ENCODE results near the gene KANTR. TPM values are rescaled to one million over a fixed set of nuclear protein-coding genes. Genes with fewer than 3 reads are reported as not detected.

KANTR gene
- polyA plus RNA-seq, 3 donors, result 0.32 to 4.3 (median 0.44) TPM

DNA sequence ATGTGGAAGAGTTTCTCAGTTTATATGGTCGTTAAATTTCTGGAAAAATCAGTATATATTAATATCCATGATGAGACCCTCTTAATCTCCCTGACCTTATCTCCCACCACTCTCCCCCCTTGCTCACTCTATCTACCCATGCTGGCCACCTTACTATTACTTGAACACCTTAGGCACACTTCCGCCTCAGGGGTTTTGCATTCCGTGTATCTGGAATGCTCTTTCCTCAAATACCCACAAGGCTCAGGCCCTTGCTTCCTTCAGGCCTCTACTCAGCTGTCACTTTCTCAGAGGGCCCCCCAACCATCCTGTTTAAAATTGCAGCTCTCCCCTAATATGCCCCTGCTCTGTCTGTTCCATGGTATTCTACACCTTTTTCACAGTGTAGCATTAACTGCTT lies 1.9 kb downstream of the KANTR start:
- no peaks in the 10 kb centered on the region for H4K20me1 ChIP-seq (ENCODE audit: insufficient read depth, low read length)
- H3K4me2 ChIP-seq (replicated peaks; ENCODE audit: extremely low read depth, low read length, poor library complexity, severe bottlenecking), result no peak overlapping the region
- H3K36me3 Mint-ChIP-seq, result peaks cover 4 to 6% of the 10 kb centered on the region in 2 donors
- H3K79me2 ChIP-seq (ENCODE audit: insufficient read depth, low read length), result no peaks in the 10 kb centered on the region
- H3K4me3 ChIP-seq (replicated peaks in 1 of 3; ENCODE audit: low read depth in 2 of 3, low read length in 3 of 3), result no peak overlapping the region
- H3K9ac ChIP-seq (ENCODE audit: insufficient read depth, low read length, poor library complexity, severe bottlenecking), result no peak overlapping the region
- no peaks in the 10 kb centered on the region for H3K9me3 ChIP-seq (replicated peaks in 1 of 2; ENCODE audit: control insufficient read depth in 1 of 2, insufficient read depth in 1 of 2, low read length in 2 of 2)
- no peaks in the 10 kb centered on the region for H3K27me3 ChIP-seq (ENCODE audit: control insufficient read depth in 2 of 2, insufficient read depth in 2 of 2, low read length in 2 of 2)
- H3K4me1 Mint-ChIP-seq, result peaks cover 11% of the 10 kb centered on the region
- H3K9me3 Mint-ChIP-seq, result peaks cover 0 to 4% (median 0%) of the 10 kb centered on the region in 7 donors
- no peak overlapping the region for H3K27ac ChIP-seq (ENCODE audit: low read depth in 1 of 2, low read length in 2 of 2)
- peaks cover 0 to 1% of the 10 kb centered on the region in 2 donors for H3K36me3 ChIP-seq (replicated peaks in 1 of 2; ENCODE audit: control insufficient read depth in 1 of 2, insufficient read depth in 2 of 2, low read length in 2 of 2)
- no peak overlapping the region for H2AFZ ChIP-seq (ENCODE audit: insufficient read depth, low read depth, low read length, poor library complexity, severe bottlenecking)
- no peak overlapping the region for H3K27ac Mint-ChIP-seq
- H3K4me1 ChIP-seq (ENCODE audit: control insufficient read depth in 1 of 2, insufficient read depth in 2 of 2, low read length in 2 of 2), result peaks cover 9 to 14% of the 10 kb centered on the region in 2 donors
- 100% methylated on average over 2 of the region's 3 CpGs for WGBS (ENCODE audit: insufficient coverage)
- intact Hi-C loops (cut with micrococcal nuclease), result loop anchor here in 1 of 2 donors (10.0 kb wide), 1 partner anchor 129 kb away; the partner anchor contains the start of gene KDM5C
- TF ChIP-seq, protein P1, sequence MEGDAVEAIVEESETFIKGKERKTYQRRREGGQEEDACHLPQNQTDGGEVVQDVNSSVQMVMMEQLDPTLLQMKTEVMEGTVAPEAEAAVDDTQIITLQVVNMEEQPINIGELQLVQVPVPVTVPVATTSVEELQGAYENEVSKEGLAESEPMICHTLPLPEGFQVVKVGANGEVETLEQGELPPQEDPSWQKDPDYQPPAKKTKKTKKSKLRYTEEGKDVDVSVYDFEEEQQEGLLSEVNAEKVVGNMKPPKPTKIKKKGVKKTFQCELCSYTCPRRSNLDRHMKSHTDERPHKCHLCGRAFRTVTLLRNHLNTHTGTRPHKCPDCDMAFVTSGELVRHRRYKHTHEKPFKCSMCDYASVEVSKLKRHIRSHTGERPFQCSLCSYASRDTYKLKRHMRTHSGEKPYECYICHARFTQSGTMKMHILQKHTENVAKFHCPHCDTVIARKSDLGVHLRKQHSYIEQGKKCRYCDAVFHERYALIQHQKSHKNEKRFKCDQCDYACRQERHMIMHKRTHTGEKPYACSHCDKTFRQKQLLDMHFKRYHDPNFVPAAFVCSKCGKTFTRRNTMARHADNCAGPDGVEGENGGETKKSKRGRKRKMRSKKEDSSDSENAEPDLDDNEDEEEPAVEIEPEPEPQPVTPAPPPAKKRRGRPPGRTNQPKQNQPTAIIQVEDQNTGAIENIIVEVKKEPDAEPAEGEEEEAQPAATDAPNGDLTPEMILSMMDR (IDR thresholded peaks at IDR 0.05), result no peak
- no peak for DNase-seq
- peaks cover 1 to 15% (median 2%) of the 10 kb centered on the region in 3 donors for H3K27me3 Mint-ChIP-seq (ENCODE audit: low read depth in 3 of 3)
- no peak overlapping the region for H3K4me3 Mint-ChIP-seq

DNA sequence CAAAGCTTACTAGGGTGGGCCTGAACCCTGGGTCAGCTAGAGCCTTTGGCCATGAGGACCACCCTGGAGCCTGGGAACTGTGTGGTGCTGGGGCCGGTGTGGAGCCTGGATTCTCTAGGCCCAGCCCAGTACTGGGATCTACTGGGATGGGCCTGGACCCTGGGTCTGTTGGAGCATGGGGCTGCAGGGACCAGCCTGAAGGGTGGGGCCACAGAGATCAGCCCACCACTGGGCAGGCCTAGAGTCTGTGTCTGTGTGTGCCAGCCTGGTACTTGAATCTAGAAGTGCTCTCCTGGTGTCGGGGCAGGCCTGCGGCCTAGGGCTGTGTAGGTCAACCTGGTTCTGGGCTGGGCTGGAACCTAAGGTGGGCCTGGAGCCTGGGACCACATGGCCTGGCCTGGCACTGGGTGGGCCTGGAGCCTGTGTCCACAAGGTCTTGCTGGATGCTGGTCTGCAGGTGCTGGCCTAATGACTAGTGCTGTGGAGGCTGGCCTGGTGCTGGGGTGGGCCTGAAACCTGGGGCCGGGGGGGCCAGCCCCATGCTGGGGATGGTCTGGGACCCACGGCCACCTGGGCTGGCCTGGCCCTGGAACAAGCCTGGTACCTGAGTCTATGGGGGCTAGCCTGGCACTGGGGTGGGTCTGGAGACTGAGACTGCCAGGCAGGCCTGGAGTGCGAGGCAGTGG lies 21.1 kb downstream of the KANTR start:
- Histone ChIP-seq H3K9ac (ENCODE audit: insufficient read depth, low read length, poor library complexity, severe bottlenecking) (no peak overlapping the region), H3K27ac (ENCODE audit: low read depth in 1 of 2, low read length in 2 of 2) (no peak overlapping the region), H4K20me1 (ENCODE audit: insufficient read depth, low read length) (no peaks in the 10 kb centered on the region), H3K36me3 (replicated peaks in 1 of 2; ENCODE audit: control insufficient read depth in 1 of 2, insufficient read depth in 2 of 2, low read length in 2 of 2) (peaks cover 0 to 6% of the 10 kb centered on the region in 2 donors), H2AFZ (ENCODE audit: insufficient read depth, low read depth, low read length, poor library complexity, severe bottlenecking) (no peak overlapping the region), H3K4me3 (replicated peaks in 1 of 3; ENCODE audit: low read depth in 2 of 3, low read length in 3 of 3) (no peak overlapping the region), H3K4me1 (ENCODE audit: control insufficient read depth in 1 of 2, insufficient read depth in 2 of 2, low read length in 2 of 2) (no peaks in the 10 kb centered on the region), H3K9me3 (replicated peaks in 1 of 2; ENCODE audit: control insufficient read depth in 1 of 2, insufficient read depth in 1 of 2, low read length in 2 of 2) (no peaks in the 10 kb centered on the region), H3K27me3 (ENCODE audit: control insufficient read depth in 2 of 2, insufficient read depth in 2 of 2, low read length in 2 of 2) (no peaks in the 10 kb centered on the region), H3K79me2 (ENCODE audit: insufficient read depth, low read length) (no peaks in the 10 kb centered on the region), H3K4me2 (replicated peaks; ENCODE audit: extremely low read depth, low read length, poor library complexity, severe bottlenecking) (no peak overlapping the region)
- 100% methylated on average over 2 of the region's 6 CpGs for WGBS (ENCODE audit: insufficient coverage)
- intact Hi-C loops (cut with micrococcal nuclease), result no loop called here
- peaks cover 11% of the 10 kb centered on the region in 2 donors for H3K36me3 Mint-ChIP-seq
- TF ChIP-seq, protein P1 (IDR thresholded peaks at IDR 0.05), result no peak
- peaks cover 10% of the 10 kb centered on the region for H3K4me1 Mint-ChIP-seq
- H3K27me3 Mint-ChIP-seq (ENCODE audit: low read depth in 3 of 3), result peaks cover 0 to 25% (median 0%) of the 10 kb centered on the region in 3 donors
- H3K4me3 Mint-ChIP-seq, result no peak overlapping the region
- H3K9me3 Mint-ChIP-seq, result peaks cover 0 to 2% (median 0%) of the 10 kb centered on the region in 7 donors
- no peak for DNase-seq
- no peak overlapping the region for H3K27ac Mint-ChIP-seq
